HG02571 (cell line): Measurements from ENCODE around the gene CCNL2.

Experiments
- ATAC-seq: cut with Tn5 transposase; IDR thresholded peaks from one replicate; pipeline ENCODE4 v1.9.1; 2021; ENCODE audit warnings: mild to moderate bottlenecking, moderate library complexity; ENCODE audit not compliant: unreplicated experiment

Gene CCNL2

DNA sequence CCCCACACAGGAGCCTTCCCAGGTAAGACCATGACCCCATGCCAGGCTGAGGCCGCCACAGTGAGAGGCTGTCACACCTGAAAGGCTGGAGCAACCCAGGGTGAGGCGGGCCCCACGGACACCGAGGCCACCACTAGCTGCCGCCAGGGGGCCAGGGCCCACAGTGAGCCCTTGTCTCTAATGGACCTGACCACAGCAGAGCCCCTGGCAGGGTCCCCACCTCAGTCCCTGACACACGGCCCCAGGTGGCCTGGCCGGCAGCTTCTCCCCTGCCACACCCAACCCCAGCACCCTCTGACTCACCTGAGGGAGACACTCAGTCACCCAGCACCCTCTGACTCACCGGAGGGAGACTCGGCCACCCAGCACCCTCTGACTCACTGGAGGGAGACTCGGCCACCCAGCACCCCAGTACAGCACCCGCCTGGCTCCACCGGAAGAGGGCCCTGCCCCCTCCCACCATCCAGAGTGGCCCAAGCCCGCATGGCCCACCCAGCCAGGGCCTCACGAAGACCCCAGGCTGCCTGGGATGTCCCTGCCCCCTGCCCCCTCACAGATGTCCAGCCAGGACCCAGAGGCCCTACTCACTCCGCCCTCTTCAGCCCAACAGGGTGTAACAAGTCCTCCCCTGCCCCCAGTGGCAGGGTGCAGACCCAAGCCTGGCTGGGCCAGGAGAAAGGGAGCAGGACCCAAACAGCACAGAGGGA is 54.3 kb downstream of the CCNL2 start:
- no peak for ATAC-seq

DNA sequence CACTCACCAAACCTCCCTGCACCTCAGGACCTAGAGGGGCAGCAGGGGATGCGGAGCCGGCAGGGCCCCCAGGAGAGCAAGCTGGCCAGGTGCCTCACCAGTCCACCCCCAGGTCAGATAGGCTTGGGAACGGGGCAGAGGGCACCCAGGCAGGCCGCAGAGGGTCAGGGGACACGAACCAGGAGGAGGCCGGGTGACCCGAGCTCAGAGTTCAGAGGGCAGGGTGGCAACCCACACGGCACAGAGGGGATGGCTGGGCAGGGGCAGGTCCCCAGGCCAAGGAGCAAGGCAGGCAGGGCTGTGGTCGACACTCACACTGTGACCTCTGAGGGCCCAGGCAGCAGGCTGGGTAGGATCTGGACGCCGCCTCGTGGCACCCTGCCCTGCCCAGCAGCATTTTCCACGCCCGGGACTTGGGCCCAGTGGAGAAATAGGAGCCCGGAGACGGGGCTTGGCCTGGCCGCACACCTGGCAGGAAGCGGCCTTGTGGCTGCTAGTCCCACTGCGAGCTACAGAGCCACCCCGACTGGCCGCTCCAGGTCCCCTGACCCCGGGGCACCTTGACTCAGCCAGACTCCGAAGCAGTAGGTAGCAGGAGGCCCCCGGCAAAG is 55.2 kb downstream of the CCNL2 start:
- no peak for ATAC-seq

DNA sequence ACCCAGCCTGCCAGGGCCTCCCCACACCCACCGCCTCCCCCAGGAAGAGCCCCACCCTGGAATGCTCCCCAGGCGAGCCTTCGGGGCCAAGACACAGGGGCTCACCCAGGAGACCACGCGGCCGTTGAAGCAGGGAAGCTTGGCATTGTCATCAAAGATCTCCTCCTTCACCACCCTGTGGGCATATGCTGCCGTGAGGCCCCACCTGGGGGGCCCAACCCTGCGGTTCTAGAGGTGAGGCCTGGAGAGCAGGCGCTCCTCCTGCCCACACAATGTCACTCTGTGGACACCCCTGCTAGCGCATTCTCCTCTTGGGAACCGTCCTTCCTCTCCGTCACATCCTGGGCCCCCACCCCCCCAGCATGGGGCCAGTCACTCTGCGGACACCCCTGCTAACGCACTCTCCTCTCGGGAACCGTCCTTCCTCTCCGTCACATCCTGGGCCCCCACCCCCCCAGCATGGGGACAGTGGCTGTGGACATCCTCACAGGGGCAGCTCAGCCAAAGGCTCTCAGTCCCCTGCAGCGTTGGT is 56.5 kb downstream of the CCNL2 start:
- ATAC-seq = no peak

GRCh38 chr1:1342061-1342562 is 57.0 kb downstream of the CCNL2 start:
- ATAC-seq = no peak

- ATAC-seq = no peak
Observed at GRCh38 chr1:1341549-1342021, 57.5 kb downstream of the CCNL2 start.

DNA sequence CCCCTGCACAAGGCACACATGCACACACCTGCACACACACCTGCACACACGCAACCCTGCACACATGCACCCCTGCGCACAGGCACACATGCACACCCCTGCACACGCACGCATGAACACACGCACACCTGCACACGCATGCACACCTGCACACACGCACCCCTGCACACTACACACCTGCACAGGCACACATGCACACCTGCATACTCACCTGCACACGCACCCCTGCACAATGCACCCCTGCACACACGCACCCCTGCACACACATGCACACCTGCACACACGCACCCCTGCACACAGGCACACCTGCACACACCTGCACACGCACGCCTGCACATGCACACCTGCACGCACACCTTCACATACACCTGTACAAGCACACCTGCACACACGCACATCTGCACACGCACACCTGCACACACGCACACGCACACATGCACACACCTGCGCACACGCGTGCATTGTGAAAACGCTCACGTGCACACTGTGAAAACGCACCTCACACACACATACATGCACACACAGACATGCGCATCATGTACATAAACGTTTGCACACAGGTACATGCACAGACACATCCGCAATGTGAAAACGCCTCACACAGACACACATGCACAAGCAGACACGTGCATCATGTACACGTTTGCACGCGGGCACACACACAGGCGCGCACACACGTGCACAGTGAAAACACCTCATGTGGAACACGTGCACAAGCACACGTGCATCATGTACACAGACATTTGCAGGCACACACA is 58.2 kb downstream of the CCNL2 start:
- ATAC-seq = no peak

- ATAC-seq = no peak
Observed at GRCh38 chr1:1340185-1340584, 59.0 kb downstream of the CCNL2 start.

GRCh38 chr1:1338278-1338677 is 60.9 kb downstream of the CCNL2 start:
- ATAC-seq = no peak

GRCh38 chr1:1337793-1338147 is 61.4 kb downstream of the CCNL2 start:
- no peak for ATAC-seq

DNA sequence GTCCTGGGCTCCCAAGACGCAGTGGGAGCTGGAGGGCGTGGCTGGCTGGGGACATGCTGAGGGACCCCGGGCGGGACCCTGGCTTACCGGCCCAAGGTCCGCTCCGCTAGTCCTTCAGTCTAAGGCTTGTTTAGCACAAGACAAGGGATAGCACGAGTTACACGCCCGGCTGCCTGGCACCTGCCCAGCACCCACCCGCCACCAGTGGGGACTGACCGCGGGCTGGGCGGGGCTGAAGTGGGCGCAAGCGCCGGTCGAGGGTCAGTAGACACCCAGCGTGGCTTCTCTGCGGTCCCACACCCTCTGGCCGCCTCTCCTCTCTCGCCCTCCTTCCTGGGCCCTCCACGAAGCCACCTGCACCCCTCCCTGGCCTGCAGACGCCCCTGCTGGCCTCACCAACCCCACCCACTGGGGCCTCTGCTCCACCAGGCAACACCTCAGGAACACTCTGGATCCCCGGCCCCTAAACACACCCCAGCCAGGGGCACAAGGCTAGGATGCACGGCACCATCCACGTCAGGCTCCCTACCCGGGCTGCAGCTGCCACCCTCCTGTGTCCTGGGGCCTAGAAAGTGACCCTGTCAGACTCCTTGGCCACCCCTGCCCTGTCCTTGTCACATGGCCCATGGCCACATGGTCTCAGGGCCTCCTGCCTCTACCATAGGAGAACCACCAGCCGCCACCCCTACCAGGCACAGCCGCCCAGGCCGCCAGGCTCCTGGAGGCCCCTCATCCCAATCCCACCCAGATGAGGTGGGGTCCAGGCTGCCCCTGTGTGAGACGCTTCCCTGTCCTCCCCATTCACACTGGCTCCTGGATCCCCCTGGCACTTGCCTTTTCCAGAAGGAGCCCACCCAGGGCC is 62.0 kb downstream of the CCNL2 start:
- no peak for ATAC-seq

DNA sequence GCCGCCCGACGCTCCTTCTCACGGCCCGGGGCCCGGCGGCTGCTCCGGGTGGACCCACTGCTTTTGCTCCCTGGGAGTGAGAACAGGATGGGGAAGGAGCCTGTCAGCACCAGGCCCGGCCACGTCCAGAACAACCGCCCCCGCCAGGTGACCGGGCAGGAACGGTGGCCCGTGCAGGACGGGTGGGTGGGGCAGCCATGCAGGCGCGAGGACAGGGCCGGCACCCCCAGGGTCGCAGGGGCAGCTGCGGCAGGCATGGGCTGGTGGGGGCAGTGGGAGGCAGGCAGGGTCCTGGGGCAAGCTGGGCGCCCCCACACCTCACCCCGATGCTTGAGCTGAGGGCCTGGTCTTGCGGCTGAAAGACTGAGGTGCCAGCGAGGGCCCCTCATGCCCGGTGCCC is 62.7 kb downstream of the CCNL2 start:
- no peak for ATAC-seq

DNA sequence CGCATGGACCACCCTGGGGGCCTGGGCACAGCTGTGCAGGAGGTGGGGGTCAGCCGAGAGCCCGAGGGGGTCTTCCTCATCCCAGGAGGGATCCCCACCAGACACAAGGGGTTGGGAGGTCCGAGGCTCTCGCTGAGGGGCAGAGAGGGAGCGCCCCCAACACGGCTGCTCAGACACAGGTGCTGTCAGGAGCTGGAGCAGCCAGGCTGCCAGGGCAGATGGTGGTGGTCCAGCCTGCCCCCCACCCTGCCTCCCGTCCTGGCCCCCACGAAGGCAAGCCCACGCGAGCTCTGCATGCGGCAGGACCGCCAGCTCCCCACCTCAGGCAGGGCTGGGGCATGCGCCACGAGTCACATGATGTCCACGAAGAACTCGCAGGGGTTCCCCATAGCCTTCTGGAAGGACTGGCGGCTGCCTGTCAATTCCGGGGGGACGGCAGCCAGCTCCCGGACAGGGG is 63.3 kb downstream of the CCNL2 start:
- no peak for ATAC-seq
